Measurements from ENCODE around the gene MRPL10. TPM values are rescaled to one million over a fixed set of nuclear protein-coding genes. Genes with fewer than 3 reads are reported as not detected.

The MRPL10 gene
- total and polyA plus RNA-seq, 2 donors (not counting 3 experiments of a cell fraction or from before 2014, with no cell fraction given), result 43.4 to 84.0 TPM

GRCh38 chr17:47811709-47812108, 19.6 kb downstream of the MRPL10 start:
- POLR2A ChIA-PET, result no interaction called here
- peaks cover 4 to 60% of the 10 kb centered on the region in 2 experiments for H3K36me3 ChIP-seq (ENCODE audit: control insufficient read depth in 2 of 2, extremely low read depth in 1 of 2, insufficient read depth in 2 of 2, low read length in 2 of 2)
- DNase-seq (ENCODE audit: low read depth, low spot score) (no peak), FAIRE-seq (no peak)
- intact Hi-C loops (cut with micrococcal nuclease), result no loop called here
- H2AFZ ChIP-seq (ENCODE audit: low read depth, low read length), result no peak overlapping the region
- no peaks in the 10 kb centered on the region for H4K20me1 ChIP-seq (replicated peaks; ENCODE audit: control insufficient read depth, extremely low read depth, insufficient read depth, low read length)
- no TSS peak for BruUV-seq (replicated peaks)
- TF ChIP-seq MAX (IDR thresholded peaks at IDR 0.05; ENCODE audit: insufficient read depth, insufficient read length) (no peak), POLR2A (IDR thresholded peaks at IDR 0.05; ENCODE audit: low read depth, low read length) (no peak), FOS (IDR thresholded peaks at IDR 0.05; ENCODE audit: borderline replicate concordance, insufficient read depth, low read length) (no peak), CTCF (IDR thresholded peaks at IDR 0.05; ENCODE audit: extremely low read depth in 1 of 2, insufficient read depth in 1 of 2, low read depth in 1 of 2, low read length in 2 of 2) (no peak), MYC (IDR thresholded peaks at IDR 0.05; ENCODE audit: low read depth, low read length) (no peak), JUN (IDR thresholded peaks at IDR 0.05; ENCODE audit: borderline replicate concordance, insufficient read depth, insufficient read length, low read depth) (no peak)
- no peak overlapping the region for H3K27ac ChIP-seq (ENCODE audit: insufficient read depth, low read depth, low read length)
- H3K4me3 ChIP-seq (replicated peaks in 1 of 3; ENCODE audit: insufficient read depth in 1 of 3, low read depth in 1 of 3, low read length in 3 of 3), result no peak overlapping the region
- dilution Hi-C loops (cut with MboI; ENCODE audit: extremely low pct_ligation_motif_present, low sequenced_read_pairs), result no loop called here
- H3K4me1 ChIP-seq (ENCODE audit: control insufficient read depth, extremely low read depth, insufficient read depth, low read length), result peaks cover 9% of the 10 kb centered on the region
- no peak overlapping the region for H3K9ac ChIP-seq (replicated peaks; ENCODE audit: extremely low read depth, insufficient read depth, low read length)
- H3K27me3 ChIP-seq (ENCODE audit: control insufficient read depth in 2 of 2, insufficient read depth in 2 of 2, low read length in 2 of 2), result no peaks in the 10 kb centered on the region
- H3K4me2 ChIP-seq (ENCODE audit: insufficient read depth, low read length), result no peak overlapping the region
- no peaks in the 10 kb centered on the region for H3K9me3 ChIP-seq (replicated peaks; ENCODE audit: control insufficient read depth, insufficient read depth, low read length)
- H3K79me2 ChIP-seq (ENCODE audit: control insufficient read depth, insufficient read depth, low read length), result no peaks in the 10 kb centered on the region
- no peaks in the 10 kb centered on the region for H3K9me1 ChIP-seq (replicated peaks; ENCODE audit: control insufficient read depth, extremely low read depth, insufficient read depth, low read length)
- CTCF ChIA-PET, result interaction anchor here (1.0 kb wide), 1 partner anchor 78 kb away, joined by 4 read pairs; no protein-coding TSS in a partner anchor
